ENCODE data around the gene SFT2D2.
A peak's percentile ranks its signal among the peaks of the same experiment; 100 is the strongest.

SFT2D2 gene

DNA sequence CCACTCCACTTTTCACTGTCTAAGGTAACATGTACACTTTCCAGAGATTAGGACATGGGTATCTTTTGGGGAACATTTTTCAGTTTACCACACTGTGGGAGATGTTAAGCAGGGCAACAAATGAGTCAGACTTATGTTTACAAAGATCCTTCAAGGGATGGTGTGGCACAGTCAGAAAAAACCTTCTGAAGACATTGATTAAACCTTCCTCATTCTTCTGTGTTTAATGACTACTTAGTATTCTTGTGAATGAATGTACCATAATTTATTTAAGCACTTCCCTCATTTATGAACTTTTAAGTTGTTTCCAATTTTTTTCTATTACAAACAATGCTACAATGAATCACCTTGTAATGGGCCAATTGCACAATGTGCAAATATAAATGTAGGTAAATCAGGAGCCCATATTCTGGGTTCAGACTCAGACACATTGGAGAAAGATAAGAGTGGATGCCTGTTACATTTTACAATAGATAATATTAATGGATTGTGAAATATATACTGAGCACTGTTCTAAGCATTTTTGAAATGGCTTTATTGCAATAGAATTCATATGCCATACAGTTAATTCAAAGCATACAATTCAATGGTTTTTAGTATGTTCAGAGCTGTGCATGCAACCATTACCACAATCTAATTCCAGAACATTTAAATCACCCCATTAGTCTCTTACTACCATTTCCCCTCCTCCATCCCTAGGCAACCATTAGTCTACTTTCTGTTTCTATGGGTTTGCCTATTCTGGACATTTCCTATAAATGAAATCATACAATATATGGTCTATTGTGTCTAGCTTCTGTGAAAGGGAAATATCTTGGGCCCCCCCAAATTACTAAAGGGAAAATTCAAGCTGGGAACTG lies 1.9 kb upstream of the SFT2D2 start:
- FAIRE-seq: no peak

DNA sequence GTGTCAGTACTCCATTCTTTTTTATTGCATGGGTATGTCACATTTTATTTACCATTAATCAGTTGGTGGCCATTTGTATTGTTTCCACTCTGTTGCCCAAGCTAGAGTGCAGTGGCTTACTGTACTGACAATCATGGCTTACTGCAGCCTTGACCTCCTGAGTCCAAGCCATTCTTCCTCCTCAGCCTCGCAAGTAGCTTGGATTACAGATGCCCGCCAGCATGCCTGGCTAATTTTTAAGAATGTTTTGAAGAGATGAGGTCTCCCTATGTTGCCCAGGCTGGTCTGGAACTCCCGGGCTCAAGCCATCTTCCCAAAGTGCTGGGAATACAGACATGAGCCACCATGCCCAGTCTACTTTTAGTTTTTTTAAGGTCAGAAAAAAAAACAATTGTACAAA lies 813 bp upstream of the SFT2D2 start:
- FAIRE-seq: no peak

DNA sequence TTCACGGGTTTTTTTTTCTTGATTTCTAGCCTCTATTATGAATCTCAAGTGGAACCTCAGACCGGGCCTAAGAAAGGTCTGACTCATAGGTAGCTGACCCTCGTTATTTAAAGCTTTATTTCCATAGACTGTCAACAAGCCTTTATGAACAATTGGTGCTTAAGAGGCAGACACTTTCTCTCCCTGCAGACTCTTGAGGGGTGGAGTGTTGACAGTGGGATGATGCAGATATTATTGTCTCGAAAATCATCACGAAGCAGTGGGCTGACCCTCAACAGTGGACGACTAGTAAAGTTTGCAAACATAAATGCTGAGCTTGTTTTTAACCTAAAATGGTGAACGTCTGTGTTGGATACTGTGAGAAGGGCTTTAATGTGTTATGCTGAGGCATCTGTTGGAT lies 1.8 kb downstream of the SFT2D2 start:
- no peak for FAIRE-seq

DNA sequence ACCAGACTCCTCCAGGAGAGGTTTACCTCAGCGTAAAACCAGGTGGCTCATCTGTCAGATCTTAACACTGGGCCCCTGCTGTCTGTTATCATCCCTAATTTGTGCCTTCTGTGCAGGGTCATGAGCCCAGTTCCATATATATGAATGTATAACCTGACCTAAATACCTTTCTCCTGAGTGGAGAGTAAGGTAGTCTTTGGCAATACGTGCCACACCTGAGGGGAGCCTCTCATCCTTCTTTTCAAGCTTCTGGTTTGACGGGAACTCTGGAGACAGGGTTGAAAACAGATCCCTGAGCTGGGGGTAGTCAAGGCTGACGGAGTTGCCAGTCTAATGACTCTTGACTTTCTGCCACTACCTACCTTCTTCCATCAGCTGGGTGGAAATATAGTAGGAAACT lies 4.1 kb downstream of the SFT2D2 start:
- FAIRE-seq: no peak

DNA sequence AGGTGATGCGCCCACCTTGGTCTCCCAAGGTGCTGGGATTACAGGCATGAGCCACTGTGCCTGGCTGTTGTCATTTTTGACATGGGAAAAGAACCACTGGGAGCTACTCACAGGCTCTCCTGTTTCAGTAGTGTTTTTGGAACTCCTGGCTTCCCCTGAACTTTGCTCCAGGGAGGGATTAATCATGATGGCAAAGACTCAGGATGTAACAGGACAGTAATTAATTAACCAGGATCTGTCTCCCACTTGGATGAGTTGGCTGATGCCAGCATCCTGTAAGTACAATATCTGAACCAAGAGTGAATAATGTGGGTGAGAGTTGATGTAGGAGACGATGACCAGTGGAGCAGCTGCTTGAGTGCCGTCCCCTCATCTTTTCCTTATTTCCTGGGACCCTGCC lies 4.9 kb downstream of the SFT2D2 start:
- FAIRE-seq: no peak

DNA sequence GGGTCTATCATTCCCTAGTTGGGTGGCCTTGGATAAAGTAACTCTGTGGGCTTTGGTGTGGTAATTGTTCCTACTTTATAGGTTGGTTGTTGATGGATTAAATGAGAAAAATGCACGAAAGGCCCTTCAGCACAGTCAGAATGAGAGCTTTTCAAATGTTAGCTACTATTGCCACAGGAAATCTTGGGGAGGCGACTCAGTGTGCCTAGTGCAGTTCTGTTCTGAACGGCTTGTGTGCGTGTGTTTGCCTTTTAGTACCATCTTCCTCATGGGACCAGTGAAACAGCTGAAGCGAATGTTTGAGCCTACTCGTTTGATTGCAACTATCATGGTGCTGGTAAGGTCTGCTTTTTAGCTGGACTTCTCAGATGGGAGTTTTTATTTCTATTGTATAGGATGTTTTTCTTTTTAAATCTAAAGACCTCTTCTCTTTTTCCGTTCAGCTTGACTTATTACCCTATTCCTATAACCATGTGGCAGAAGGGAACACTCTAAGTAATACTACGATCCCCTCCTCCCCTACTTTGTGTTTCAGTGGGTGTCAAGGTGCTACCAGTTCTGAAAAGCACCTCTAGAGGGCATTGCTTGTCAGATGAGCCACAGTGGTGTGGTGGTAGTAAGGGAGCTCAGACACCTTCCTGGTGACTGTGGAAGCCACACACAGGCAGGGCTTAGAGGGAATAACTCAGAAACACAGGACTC lies 9.2 kb downstream of the SFT2D2 start:
- no peak for FAIRE-seq

DNA sequence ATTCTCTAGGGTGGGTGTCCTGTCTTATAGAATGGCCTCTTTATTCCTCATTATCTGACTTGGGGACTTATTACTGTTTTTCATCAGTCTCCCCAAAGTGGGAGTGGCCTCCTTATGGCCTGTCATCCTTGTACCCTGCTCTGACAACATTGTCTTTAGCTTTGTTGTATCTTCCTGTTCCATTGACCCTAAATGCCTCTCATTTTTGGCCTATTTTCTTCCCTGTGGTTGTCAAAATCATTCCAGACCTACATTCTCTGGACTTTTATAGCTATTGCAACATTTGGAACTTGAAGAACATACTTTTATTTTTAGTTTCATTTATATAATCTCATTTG lies 9.7 kb downstream of the SFT2D2 start:
- no peak for FAIRE-seq

DNA sequence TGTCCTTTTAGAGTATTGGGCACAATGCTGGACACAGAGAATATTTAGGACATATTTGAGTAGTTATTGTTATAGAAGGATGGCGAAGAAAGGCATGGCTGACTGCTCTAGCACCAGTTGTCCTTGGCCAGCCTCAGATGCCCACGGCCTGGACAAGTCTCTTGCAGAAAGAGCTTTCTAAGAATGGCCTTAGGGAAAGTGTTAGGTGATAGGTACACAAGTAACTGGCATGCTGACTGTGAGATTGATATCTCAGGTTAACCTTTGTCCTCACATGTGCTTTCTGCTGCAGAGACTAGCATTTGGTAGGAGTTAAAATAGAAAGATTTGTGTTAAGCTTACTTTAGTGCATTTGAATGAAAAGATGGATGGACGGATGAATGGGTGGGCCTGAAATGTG lies 10.1 kb downstream of the SFT2D2 start:
- no peak for FAIRE-seq

DNA sequence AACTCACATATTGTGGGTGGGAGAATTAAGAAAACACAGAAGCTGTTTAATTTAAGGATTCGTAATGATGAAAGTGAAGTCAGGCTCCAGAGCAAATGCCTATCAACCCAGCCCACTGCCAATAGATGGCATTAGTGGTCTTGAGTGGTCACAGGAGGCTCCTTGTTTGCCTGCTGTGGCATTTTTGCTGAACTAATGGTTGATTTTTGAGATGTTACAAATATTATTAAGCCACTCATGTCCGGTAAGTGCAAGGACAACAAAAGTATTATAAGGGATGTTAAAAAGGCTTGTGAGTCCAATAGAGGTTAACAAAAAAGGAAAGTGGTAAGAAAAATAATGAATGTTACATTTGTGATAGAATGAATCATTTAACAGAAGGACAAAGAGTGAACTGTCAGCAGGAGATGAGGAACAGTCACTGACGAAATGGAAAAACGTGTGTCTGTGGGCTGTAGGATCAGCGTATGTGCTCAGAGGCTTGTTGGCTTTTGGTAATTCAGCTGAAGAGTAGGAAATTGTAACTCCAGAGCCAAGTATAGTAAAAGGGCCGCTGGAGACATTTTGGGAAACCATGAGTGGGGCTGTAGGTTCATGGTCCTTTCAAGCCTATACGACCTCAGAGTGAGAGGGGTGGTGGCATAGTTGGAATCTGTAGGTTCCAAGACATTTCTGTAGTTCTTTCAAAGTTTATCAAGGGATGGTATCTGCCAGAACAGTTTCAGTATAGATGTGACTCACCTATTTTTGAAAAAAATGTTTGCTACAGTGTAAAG lies 11.2 kb downstream of the SFT2D2 start:
- no peak for FAIRE-seq

DNA sequence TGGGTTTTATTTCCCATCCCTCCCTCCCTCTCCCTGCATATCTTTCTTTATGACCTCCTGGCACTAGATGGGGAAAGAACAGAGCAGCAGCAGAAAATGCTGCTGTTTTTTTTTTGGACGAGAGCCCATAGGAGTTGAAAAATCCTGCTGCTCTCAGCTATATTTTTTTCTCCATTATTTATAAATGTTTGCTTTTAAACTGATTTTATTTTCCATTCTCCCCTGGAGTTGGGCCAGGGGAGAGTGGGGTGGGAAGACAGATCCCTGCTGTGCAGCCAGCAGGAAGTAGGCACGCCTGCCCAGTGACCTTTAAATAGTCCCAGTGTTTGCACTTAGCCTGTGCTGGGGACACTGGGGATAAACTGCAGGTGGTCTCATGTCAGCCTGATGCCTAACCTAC lies 17.4 kb downstream of the SFT2D2 start:
- FAIRE-seq: peak; percentile 17

DNA sequence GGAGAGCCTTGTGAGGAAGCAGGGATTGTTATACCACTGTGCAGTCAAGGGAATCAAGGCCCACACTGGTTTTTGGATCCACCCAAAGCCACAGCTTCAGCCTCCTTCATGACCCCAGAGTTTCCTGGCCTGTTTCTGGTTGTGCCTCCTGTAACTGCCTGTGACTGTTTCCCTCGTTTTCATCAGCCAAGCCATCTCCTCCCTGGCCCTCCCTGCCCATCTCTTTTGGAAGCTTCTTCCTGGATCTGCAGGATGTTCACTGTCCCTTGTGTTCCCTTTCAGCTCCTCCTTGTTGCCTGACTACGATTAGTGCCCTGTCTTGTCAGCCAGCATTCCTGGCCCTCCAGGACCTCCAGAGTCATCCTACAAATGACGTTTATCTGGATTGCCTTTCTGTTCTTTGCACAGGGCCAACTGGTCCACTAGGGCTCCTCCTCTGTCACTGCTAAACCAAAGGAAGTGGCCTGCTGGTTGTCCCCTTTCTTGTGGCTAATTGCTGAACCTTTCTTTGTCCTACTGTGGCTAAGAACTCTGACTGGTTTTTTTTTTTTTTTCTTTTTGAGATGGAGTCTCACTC lies 17.9 kb downstream of the SFT2D2 start:
- no peak for FAIRE-seq

DNA sequence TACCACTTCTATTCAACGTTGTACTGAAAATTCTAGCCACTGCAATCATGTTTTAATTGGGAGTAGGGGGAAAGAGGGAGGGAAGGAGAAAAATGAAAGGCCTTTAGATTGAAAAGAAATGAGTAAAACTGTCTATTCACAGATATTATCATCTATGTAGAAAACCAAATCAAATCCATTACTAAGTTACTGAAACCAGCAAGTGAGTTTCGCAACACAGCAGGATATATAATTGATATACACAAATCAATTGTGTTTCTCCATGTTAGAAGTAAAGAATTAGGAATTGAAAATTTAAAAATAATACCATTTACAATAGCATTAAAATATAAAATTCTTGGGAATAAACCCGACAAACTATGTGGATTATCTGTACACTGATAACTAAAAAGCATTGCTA lies 19.2 kb downstream of the SFT2D2 start:
- FAIRE-seq: peak; percentile 53

DNA sequence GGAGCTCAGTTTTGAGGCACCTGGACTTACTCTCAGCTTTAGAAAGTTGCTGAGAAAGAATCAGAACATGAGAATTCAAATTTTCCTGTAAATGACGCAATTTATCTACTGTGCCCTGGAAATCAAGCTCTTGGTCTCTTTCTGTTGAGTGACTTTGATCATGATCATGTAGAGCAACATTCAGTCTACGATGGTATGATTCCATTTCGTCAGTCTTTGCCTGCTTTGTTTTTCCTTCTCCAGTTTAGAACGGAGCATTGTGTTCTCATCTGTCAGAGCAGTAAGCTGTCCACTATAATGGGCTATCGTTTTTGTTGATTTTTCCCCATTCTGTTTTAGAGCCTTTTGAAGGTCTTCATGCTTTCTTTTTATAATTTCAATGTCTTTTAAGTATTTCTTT lies 20.7 kb downstream of the SFT2D2 start:
- no peak for FAIRE-seq

DNA sequence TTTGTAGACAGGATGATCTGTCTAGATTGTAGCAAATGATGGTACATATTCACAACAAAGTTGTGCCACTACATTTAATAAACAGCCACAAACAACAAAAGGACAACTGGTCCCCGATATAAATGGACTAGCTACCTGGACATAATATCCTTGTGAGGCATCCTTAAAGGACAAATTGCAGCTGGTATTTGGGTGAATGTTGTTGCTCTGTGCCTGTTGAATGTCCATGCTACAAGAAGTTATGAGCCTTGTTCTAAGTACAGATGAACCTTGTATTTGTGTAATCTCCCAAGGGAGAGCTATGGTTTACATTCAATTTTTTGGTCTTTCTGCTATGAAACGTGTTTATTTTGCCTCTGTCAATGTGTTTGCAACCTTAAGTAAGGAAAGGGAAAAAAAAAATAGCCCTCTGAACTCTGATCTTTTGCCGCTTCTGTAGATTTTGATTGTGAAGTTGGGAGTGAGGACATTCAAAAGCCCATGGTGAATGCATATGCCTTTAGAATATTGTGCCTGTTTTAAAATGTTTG lies 26.5 kb downstream of the SFT2D2 start:
- peak; percentile 73 for FAIRE-seq

DNA sequence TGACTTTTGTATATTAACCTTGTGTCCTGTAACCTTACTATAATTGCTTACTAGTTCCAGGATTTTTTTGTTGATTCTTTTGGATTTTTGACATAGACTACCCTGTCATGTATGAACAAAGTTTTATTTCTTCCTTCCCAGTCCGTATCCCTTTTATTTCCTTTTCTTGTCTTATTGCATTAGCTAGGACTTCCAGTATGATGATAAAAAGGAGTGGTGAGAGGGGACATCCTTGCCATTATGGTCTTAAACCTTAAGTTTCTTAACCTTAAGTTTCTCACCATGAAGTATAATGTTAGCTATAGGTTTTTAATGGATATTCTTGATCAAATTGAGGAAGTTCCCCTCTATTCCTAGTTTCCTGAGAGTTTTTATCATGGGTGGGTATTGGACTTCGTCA lies 30.4 kb downstream of the SFT2D2 start:
- no peak for FAIRE-seq

DNA sequence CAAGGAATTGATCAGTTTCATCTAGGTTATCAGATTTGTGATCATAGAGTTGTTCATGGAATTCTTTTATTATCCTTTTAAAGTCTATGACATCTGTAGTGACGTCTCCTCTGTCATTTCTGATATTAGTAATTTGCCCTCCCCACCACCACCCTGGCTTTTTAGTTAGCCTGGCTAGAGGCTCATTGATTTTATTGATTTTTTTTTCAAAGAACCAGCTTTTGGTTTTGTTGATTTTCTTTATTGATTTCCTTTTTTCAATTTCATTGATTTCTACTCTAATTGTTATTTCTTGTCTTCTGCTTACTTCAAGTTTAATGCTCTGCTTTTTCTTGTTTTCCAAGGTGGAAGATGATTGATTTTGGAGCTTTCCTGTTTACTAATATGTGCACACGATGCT lies 31.6 kb downstream of the SFT2D2 start:
- no peak for FAIRE-seq

DNA sequence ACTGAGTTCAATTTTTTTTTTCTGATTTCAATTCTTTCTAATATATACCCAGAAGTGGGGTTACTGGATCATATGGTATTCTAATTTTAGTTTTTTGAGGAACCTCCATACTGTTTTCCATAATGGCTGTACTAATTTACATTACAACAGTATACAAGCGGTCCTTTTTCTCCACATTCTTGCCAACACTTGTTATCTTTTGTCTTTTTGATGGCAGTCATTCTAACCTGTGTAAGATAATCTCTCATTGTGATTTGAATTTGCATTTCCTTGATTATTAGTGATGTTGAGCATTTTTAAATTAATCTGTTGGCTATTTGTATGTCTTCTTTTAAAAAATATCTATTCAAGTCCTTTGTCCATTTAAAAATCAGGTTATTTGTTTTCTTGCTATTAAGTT lies 33.8 kb downstream of the SFT2D2 start:
- FAIRE-seq: no peak

DNA sequence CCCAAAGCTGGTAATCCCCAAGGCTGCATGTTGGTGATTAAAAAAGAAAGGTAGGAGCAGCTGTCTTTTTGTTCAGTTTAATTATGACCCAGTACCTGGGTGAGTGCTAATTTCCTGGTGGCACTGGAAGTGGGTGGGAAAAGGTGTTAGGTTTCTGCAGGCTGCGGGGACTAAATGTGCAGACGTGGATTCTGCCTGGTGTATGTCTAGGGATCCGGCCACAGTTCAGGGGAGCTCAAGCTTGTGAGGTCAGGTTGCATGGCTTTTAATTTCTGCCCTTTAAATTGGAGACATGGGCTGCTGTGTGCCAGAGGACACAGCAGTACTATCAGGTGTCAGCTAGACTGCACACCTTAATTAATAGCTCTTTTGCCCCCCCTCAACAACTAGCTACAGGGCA lies 34.6 kb downstream of the SFT2D2 start:
- FAIRE-seq: no peak

DNA sequence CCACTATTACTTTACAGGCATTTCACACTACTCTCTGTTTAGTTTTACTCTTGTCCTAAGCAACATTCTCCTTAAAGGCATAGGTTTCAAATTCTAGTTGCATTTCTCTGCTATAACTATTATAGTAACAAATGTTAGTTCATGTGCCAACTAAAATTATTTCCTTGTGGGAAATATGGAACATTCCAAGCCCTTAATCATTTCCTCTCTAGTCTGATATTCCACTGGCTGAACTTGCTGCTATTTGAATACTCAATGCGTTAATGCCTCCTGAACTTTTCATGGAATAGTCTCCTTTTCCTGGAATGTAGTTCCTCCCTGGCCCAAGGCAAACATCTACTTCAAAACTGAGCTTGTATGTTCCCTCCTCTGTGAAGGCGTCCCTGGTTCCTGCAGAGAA lies 35.6 kb downstream of the SFT2D2 start:
- FAIRE-seq: no peak

DNA sequence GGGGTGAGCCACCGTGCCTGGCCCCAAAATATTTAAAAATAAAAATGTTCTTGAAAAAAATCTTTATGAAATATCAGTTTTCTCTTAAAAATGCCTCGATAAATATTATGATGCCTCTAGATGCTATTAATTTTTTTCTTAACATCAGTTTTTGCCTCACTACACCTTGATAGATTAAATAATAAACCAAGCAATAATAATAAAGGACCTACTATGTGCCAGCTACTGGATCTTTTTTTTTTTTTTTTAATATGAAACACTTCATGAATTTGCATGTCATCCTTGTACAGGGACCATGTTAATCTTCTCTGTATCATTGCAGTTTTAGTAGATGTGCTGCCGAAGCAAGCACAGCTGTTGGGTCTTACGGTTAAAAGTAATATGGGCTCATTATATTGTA lies 37.3 kb downstream of the SFT2D2 start:
- no peak for FAIRE-seq

DNA sequence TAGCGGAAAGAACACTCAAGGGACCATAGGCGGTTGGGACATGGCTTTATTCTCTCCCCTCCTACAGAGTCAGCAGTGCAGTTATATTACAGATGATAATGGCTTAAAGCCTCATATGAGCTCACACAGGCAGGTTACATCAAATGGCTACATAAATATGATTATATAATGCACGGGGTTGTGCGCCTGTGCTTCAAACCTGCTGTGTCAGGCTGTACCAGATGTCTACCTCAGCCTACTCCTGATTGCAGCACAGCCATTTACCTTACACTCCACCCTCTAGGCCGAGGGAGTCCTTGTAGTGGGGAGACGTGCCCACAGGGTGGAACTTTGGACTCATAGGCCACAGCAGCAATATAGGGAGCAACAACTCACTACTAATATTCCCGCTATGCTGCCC lies 38.5 kb downstream of the SFT2D2 start:
- no peak for FAIRE-seq

DNA sequence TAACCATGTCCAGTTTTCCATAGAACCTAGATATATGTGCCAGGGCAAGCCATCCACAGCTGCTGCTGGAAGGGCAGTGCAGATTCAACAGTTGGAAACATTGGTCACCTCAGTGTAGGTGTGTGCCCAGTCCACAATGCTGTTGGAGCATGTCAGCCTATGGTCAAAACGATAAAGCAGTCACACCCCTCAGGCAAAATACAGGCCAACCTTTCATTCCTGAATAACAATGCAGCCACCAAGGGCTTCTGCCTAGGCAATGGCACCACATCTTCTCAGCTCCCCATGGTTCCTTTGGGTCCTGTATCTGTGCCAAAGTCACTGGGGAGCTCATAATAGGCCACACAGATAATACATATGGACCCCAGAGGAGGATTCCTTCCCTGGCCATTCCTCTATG lies 39.8 kb downstream of the SFT2D2 start:
- FAIRE-seq: no peak

DNA sequence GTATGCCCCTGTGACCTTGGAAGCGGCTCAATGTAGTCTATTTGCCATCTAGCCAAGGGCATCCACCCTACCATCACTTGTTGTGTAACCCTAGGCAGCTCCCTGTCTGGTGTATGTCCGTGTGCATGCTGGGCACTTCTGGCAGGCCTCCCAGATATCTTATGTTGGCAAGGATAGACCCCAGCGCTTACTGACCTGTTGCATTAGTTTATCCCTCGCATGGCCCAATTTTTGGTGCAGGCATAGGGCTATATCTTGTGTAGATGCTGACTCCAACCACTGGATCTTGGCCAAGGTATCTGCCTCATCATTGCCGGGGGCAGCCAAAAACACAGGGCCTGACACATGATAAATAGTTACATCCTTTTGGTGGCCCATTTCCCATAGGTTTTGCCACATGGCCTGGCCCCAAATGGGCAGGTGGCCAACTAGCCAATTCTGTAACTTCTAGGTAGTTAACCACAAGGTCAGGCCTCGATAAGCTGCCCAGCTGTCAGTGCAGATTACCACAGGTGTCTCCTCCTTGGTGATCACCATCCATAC lies 40.9 kb downstream of the SFT2D2 start:
- FAIRE-seq: no peak

All from islet of Langerhans (tissue), 1 donor.